ENCODE measurements around the gene TRIO.

The TRIO gene

GRCh38 chr5:14472986-14473567 lies 329.9 kb downstream of the TRIO start:
- DNase-seq, result no peak

GRCh38 chr5:14475045-14475444 lies 331.9 kb downstream of the TRIO start:
- no peak for DNase-seq

- DNase-seq, result peak; percentile 30 to 33
Measured at GRCh38 chr5:14476786-14477435, 333.8 kb downstream of the TRIO start.

- DNase-seq, result no peak
Measured at GRCh38 chr5:14479143-14479696, 336.1 kb downstream of the TRIO start.

- DNase-seq, result no peak
Measured at GRCh38 chr5:14481349-14481748, 338.2 kb downstream of the TRIO start.

GRCh38 chr5:14482085-14482484 lies 338.9 kb downstream of the TRIO start:
- no peak for DNase-seq

GRCh38 chr5:14483504-14484157 lies 340.5 kb downstream of the TRIO start:
- no peak for DNase-seq

GRCh38 chr5:14486486-14486885 lies 343.3 kb downstream of the TRIO start:
- no peak for DNase-seq

- no peak for DNase-seq
Measured at GRCh38 chr5:14486996-14487896, 344.1 kb downstream of the TRIO start.

- no peak for DNase-seq
Measured at GRCh38 chr5:14487897-14488570, 344.9 kb downstream of the TRIO start.

- DNase-seq, result no peak
Measured at GRCh38 chr5:14488709-14489108, 345.6 kb downstream of the TRIO start.

- no peak for DNase-seq
Measured at GRCh38 chr5:14489643-14490042, 346.5 kb downstream of the TRIO start.

GRCh38 chr5:14490309-14490711 lies 347.2 kb downstream of the TRIO start:
- DNase-seq, result no peak

- DNase-seq, result no peak
Measured at GRCh38 chr5:14491015-14491915, 348.1 kb downstream of the TRIO start.

- no peak for DNase-seq
Measured at GRCh38 chr5:14492331-14492964, 349.3 kb downstream of the TRIO start.

- no peak for DNase-seq
Measured at GRCh38 chr5:14495301-14495700, 352.2 kb downstream of the TRIO start.

GRCh38 chr5:14497311-14497710 lies 354.2 kb downstream of the TRIO start:
- DNase-seq, result no peak

- no peak for DNase-seq
Measured at GRCh38 chr5:14501353-14502293, 358.5 kb downstream of the TRIO start.

- DNase-seq, result no peak
Measured at GRCh38 chr5:14502294-14502690, 359.1 kb downstream of the TRIO start.

Data from SW 1271 (cell line).